ENCODE data around the gene GRIN2B. TPM values are rescaled to one million over a fixed set of nuclear protein-coding genes. Genes with fewer than 3 reads are reported as not detected.

The GRIN2B gene
- total RNA-seq, 1 donor from 2014 or later: 0.50 TPM

DNA sequence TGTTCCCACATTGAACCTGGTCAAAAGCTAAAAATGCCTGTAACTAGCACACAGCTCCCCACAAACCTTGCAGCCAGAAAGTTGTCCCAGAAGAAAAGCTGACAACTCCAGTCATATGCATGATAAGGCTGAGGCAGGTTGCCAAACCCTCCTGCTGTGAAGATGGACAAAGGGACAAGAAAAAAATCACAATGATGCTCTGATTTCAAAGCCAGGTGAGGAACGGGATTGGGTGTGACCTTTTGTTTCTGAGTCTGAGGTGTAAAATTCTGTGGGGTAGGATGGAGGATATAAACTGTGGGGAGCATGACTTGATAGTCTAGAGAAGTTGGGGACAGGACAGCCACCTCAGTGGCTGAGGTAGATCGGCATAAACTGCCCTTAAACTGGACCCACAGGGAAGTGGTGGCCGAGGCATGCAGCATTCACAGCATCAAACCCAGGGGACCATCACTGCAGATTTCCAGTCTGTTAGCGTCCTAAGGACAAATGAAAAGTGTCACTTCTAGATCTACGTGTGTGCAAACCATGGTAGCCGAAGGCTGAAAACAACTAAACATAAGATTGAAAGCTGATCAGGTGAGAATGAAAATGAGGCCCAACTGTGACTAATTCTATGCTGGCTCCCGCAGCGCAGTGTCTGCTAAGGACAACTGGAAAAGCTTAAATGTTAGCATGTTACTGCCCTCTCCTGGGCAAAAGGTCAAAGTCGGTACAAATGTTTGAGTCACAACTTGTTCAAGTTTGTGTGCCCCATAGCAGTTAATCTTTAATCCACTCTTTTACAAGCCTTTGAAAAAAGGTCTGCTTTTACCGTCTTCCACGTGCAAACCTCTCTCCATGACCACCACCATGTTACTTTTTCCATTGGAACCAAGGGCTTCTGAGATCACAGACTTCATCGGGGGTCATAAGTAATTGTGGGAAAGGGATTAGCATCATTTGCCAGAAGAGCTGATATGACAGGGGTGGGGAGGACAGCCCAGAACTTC lies 39.8 kb downstream of the GRIN2B start:
- H3K27me3 ChIP-seq (ENCODE audit: low read depth): peaks cover 4% of the 10 kb centered on the region
- no peak overlapping the region for H3K4me3 ChIP-seq
- intact Hi-C loops (cut with DNase I): no loop called here
- H3K9me3 ChIP-seq: peaks cover 9% of the 10 kb centered on the region
- no peak for DNase-seq
- H3K4me1 ChIP-seq: no peaks in the 10 kb centered on the region
- ATAC-seq: peak; percentile 89 to 95
- H3K36me3 ChIP-seq: no peaks in the 10 kb centered on the region
- H3K27ac ChIP-seq: no peak overlapping the region
- TF ChIP-seq, protein P1, sequence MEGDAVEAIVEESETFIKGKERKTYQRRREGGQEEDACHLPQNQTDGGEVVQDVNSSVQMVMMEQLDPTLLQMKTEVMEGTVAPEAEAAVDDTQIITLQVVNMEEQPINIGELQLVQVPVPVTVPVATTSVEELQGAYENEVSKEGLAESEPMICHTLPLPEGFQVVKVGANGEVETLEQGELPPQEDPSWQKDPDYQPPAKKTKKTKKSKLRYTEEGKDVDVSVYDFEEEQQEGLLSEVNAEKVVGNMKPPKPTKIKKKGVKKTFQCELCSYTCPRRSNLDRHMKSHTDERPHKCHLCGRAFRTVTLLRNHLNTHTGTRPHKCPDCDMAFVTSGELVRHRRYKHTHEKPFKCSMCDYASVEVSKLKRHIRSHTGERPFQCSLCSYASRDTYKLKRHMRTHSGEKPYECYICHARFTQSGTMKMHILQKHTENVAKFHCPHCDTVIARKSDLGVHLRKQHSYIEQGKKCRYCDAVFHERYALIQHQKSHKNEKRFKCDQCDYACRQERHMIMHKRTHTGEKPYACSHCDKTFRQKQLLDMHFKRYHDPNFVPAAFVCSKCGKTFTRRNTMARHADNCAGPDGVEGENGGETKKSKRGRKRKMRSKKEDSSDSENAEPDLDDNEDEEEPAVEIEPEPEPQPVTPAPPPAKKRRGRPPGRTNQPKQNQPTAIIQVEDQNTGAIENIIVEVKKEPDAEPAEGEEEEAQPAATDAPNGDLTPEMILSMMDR (IDR thresholded peaks at IDR 0.05): peak; percentile 30

DNA sequence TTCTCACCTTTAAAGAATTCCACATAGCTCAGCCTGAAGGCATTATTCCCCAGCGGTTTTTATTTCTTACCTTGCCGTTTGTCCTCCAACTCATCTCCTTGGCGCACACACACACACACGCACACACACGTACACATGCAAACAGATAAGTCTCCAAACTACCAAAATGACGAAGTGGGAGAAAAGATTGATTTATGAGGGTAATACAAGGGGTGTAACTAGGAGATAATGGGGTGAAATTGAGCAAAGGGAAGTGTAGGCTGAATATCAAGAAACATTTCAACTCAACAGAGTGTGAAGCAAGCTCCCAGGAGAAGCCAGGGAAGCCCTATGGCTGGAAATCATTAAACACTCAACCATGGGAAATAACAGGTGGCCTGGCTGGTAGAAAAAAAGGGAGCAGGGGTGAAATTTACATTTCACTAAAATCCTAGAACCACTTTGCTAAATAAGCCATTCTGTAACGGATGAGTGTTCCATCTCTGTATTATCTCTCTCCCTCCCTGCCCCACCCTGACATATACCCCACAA lies 41.0 kb downstream of the GRIN2B start:
- no peak for ATAC-seq

DNA sequence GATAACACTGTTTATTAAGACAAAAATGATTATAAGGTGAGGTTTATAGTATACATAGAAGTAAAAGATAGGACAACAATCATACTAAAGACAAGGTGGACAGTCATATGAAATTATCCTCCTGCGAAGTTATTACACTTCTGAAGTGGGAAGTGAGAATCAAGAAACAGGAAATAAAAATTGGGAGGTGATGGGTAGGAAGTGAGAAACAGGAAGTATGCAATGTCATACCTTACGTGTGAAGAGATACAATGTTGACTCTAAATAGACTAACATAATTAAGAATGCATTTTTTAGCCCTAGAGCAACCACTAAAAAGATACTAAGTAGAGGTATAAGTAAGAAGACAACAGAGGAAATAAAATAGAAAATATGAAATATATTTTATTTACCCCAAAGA lies 43.7 kb downstream of the GRIN2B start:
- no peaks in the 10 kb centered on the region for H3K36me3 ChIP-seq
- no peak overlapping the region for H3K4me3 ChIP-seq
- TF ChIP-seq, protein P1 (IDR thresholded peaks at IDR 0.05): no peak
- no peaks in the 10 kb centered on the region for H3K4me1 ChIP-seq
- no peaks in the 10 kb centered on the region for H3K27me3 ChIP-seq (ENCODE audit: low read depth)
- H3K27ac ChIP-seq: no peak overlapping the region
- ATAC-seq (no peak), DNase-seq (no peak)
- peaks cover 9% of the 10 kb centered on the region for H3K9me3 ChIP-seq
- intact Hi-C loops (cut with DNase I): no loop called here

More for the DNA sequence above, 41.0 kb downstream of the GRIN2B start:
- peaks cover 9% of the 10 kb centered on the region for H3K9me3 ChIP-seq
- H3K27me3 ChIP-seq (ENCODE audit: low read depth): peaks cover 4% of the 10 kb centered on the region
- no peaks in the 10 kb centered on the region for H3K4me1 ChIP-seq
- no peaks in the 10 kb centered on the region for H3K36me3 ChIP-seq
- DNase-seq: no peak
- intact Hi-C loops (cut with DNase I): no loop called here
- H3K4me3 ChIP-seq: no peak overlapping the region
- H3K27ac ChIP-seq: no peak overlapping the region
- TF ChIP-seq, protein P1 (IDR thresholded peaks at IDR 0.05): no peak

DNA sequence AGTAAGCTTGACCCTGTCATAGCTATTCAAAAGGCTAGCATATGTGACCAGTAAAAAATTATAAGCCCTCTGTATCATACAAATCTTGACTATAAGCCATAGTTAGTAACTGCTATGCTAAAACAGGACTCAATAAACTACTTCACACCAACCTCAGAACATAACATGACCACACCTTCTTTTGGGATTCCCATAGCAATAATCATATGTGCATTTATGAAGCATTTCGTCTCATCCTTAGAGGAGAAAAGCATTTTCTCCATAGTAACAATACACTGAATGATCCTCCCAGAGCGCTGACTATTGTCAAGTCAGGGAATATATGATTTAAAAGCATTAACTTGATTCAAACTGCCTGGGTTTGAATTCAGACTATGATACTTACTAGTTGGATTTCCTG lies 46.2 kb downstream of the GRIN2B start:
- no peak for ATAC-seq
- no peak for DNase-seq
- Histone ChIP-seq H3K27ac (no peak overlapping the region), H3K27me3 (ENCODE audit: low read depth) (no peaks in the 10 kb centered on the region), H3K4me3 (no peak overlapping the region), H3K9me3 (peaks cover 9% of the 10 kb centered on the region), H3K4me1 (no peaks in the 10 kb centered on the region), H3K36me3 (no peaks in the 10 kb centered on the region)
- intact Hi-C loops (cut with DNase I): no loop called here
- TF ChIP-seq, protein P1 (IDR thresholded peaks at IDR 0.05): no peak
